Gastrocnemius medialis (tissue), 4 donors: ENCODE measurements around the gene CD300LD.

ENCODE experiments used
- POLR2A ChIP-seq, 2 donors: fragments of 450-650 bp; IDR thresholded peaks; one replicate each; pipeline ENCODE4 v1.6.1; 2017; ENCODE audit warnings: antibody characterized with exemption in 2 of 2, mild to moderate bottlenecking in 2 of 2, moderate library complexity in 2 of 2
- TF ChIP-seq, protein P1 (sequence below), 5 experiments: fragments of 450-650 bp in 3 of 5; fragments of 200-600 bp in 2 of 5; sonication (generic) in 2 of 5; IDR thresholded peaks in 4 of 5; conservative IDR thresholded peaks in 1 of 5; 1 replicate in 4 of 5; 2 replicates in 1 of 5; pipeline ENCODE4 v1.5.1; 2016 to 2019; ENCODE audit warnings: antibody characterized with exemption in 5 of 5, mild to moderate bottlenecking in 3 of 5, moderate library complexity in 3 of 5

DNA sequence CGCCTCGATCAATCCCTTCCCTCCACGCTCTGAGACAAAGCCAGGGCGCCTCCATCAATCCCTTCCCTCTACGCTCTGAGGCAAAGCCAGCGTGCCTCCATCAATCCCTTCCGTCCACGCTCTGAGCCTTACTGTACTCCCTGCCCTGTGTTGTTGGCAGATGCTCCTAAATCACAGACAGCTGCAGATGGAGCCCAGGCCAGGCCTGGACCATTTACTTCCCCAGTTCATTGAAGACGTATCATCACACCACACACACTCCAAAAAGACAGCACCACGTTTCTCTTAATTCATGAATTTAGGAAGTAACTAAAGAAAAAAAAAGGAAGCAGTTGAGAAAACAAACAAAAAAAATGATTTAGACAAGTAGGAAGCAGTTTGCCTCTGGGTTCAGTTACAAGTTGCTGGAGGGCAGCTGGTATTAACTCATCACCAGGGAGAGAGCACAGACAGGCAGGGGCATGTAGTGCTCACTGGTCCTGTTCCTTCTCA is 7.4 kb upstream of the CD300LD start:
- TF ChIP-seq, protein P1, sequence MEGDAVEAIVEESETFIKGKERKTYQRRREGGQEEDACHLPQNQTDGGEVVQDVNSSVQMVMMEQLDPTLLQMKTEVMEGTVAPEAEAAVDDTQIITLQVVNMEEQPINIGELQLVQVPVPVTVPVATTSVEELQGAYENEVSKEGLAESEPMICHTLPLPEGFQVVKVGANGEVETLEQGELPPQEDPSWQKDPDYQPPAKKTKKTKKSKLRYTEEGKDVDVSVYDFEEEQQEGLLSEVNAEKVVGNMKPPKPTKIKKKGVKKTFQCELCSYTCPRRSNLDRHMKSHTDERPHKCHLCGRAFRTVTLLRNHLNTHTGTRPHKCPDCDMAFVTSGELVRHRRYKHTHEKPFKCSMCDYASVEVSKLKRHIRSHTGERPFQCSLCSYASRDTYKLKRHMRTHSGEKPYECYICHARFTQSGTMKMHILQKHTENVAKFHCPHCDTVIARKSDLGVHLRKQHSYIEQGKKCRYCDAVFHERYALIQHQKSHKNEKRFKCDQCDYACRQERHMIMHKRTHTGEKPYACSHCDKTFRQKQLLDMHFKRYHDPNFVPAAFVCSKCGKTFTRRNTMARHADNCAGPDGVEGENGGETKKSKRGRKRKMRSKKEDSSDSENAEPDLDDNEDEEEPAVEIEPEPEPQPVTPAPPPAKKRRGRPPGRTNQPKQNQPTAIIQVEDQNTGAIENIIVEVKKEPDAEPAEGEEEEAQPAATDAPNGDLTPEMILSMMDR (IDR thresholded peaks at IDR 0.05 in 4 of 5, conservative IDR thresholded peaks at IDR 0.05 in 1 of 5), result no peak
- no peak for TF ChIP-seq POLR2A (IDR thresholded peaks at IDR 0.05)
